Measurements from ENCODE around the gene BSND.

Gene BSND

GRCh38 chr1:54995013-54995760, 3.5 kb upstream of the BSND start:
- Mint-ChIP-seq H3K9me3 (no peaks in the 10 kb centered on the region), H3K4me1 (ENCODE audit: low read depth) (peaks cover 22% of the 10 kb centered on the region), H3K36me3 (ENCODE audit: low read depth) (no peaks in the 10 kb centered on the region), H3K27ac (no peak overlapping the region), H3K27me3 (peaks cover 35% of the 10 kb centered on the region), H3K4me3 (no peak overlapping the region)

- H3K9me3 Mint-ChIP-seq: no peaks in the 10 kb centered on the region
- H3K27ac Mint-ChIP-seq: peak overlapping the region; percentile 4
- no peak overlapping the region for H3K4me3 Mint-ChIP-seq
- peaks cover 35% of the 10 kb centered on the region for H3K27me3 Mint-ChIP-seq
- H3K36me3 Mint-ChIP-seq (ENCODE audit: low read depth): no peaks in the 10 kb centered on the region
- peaks cover 22% of the 10 kb centered on the region for H3K4me1 Mint-ChIP-seq (ENCODE audit: low read depth)
These were observed 2.9 kb upstream of the BSND start for GRCh38 chr1:54995835-54996234.

GRCh38 chr1:54996359-54996868, 2.3 kb upstream of the BSND start:
- Mint-ChIP-seq H3K27me3 (peaks cover 35% of the 10 kb centered on the region), H3K4me3 (peak overlapping the region; percentile 19), H3K9me3 (no peaks in the 10 kb centered on the region), H3K4me1 (ENCODE audit: low read depth) (peaks cover 22% of the 10 kb centered on the region), H3K36me3 (ENCODE audit: low read depth) (no peaks in the 10 kb centered on the region), H3K27ac (peak overlapping the region; percentile 4)

GRCh38 chr1:54996869-54997710, 1.6 kb upstream of the BSND start:
- peaks cover 22% of the 10 kb centered on the region for H3K4me1 Mint-ChIP-seq (ENCODE audit: low read depth)
- peaks cover 35% of the 10 kb centered on the region for H3K27me3 Mint-ChIP-seq
- no peak overlapping the region for H3K4me3 Mint-ChIP-seq
- no peaks in the 10 kb centered on the region for H3K36me3 Mint-ChIP-seq (ENCODE audit: low read depth)
- no peaks in the 10 kb centered on the region for H3K9me3 Mint-ChIP-seq
- no peak overlapping the region for H3K27ac Mint-ChIP-seq

- Mint-ChIP-seq H3K4me1 (ENCODE audit: low read depth) (peaks cover 22% of the 10 kb centered on the region), H3K36me3 (ENCODE audit: low read depth) (no peaks in the 10 kb centered on the region), H3K27me3 (peaks cover 35% of the 10 kb centered on the region), H3K4me3 (no peak overlapping the region), H3K27ac (no peak overlapping the region), H3K9me3 (no peaks in the 10 kb centered on the region)
These were observed 1.1 kb upstream of the BSND start for GRCh38 chr1:54997711-54997986.

GRCh38 chr1:54998100-54998499, 633 bp upstream of the BSND start:
- no peaks in the 10 kb centered on the region for H3K9me3 Mint-ChIP-seq
- no peak overlapping the region for H3K27ac Mint-ChIP-seq
- H3K27me3 Mint-ChIP-seq: peaks cover 35% of the 10 kb centered on the region
- no peaks in the 10 kb centered on the region for H3K36me3 Mint-ChIP-seq (ENCODE audit: low read depth)
- peaks cover 22% of the 10 kb centered on the region for H3K4me1 Mint-ChIP-seq (ENCODE audit: low read depth)
- H3K4me3 Mint-ChIP-seq: no peak overlapping the region

- Mint-ChIP-seq H3K4me1 (ENCODE audit: low read depth) (peaks cover 19% of the 10 kb centered on the region), H3K27me3 (peaks cover 28% of the 10 kb centered on the region), H3K4me3 (no peak overlapping the region), H3K36me3 (ENCODE audit: low read depth) (no peaks in the 10 kb centered on the region), H3K9me3 (no peaks in the 10 kb centered on the region), H3K27ac (no peak overlapping the region)
These were observed 1.7 kb downstream of the BSND start for GRCh38 chr1:55000110-55001085.

GRCh38 chr1:55001311-55001710, 2.6 kb downstream of the BSND start:
- H3K27me3 Mint-ChIP-seq: peaks cover 19% of the 10 kb centered on the region

GRCh38 chr1:55002686-55003085, 4.0 kb downstream of the BSND start:
- Mint-ChIP-seq H3K9me3 (no peaks in the 10 kb centered on the region), H3K27ac (no peak overlapping the region), H3K27me3 (peaks cover 8% of the 10 kb centered on the region), H3K36me3 (ENCODE audit: low read depth) (no peaks in the 10 kb centered on the region), H3K4me3 (no peak overlapping the region), H3K4me1 (ENCODE audit: low read depth) (no peaks in the 10 kb centered on the region)

More at GRCh38 chr1:55001311-55001710, 2.6 kb downstream of the BSND start:
- Mint-ChIP-seq H3K27ac (no peak overlapping the region), H3K4me3 (no peak overlapping the region), H3K4me1 (ENCODE audit: low read depth) (peaks cover 10% of the 10 kb centered on the region), H3K36me3 (ENCODE audit: low read depth) (no peaks in the 10 kb centered on the region), H3K9me3 (no peaks in the 10 kb centered on the region)

GRCh38 chr1:55005351-55006140, 6.8 kb downstream of the BSND start:
- Mint-ChIP-seq H3K9me3 (no peaks in the 10 kb centered on the region), H3K4me3 (no peak overlapping the region), H3K27me3 (no peaks in the 10 kb centered on the region), H3K36me3 (ENCODE audit: low read depth) (no peaks in the 10 kb centered on the region), H3K27ac (no peak overlapping the region), H3K4me1 (ENCODE audit: low read depth) (no peaks in the 10 kb centered on the region)

- no peaks in the 10 kb centered on the region for H3K36me3 Mint-ChIP-seq (ENCODE audit: low read depth)
- H3K9me3 Mint-ChIP-seq: no peaks in the 10 kb centered on the region
- H3K27ac Mint-ChIP-seq: no peak overlapping the region
- H3K27me3 Mint-ChIP-seq: no peaks in the 10 kb centered on the region
- H3K4me1 Mint-ChIP-seq (ENCODE audit: low read depth): no peaks in the 10 kb centered on the region
- no peak overlapping the region for H3K4me3 Mint-ChIP-seq
These were observed 8.2 kb downstream of the BSND start for GRCh38 chr1:55006931-55007330.

- no peaks in the 10 kb centered on the region for H3K4me1 Mint-ChIP-seq (ENCODE audit: low read depth)
- no peak overlapping the region for H3K27ac Mint-ChIP-seq
- H3K27me3 Mint-ChIP-seq: no peaks in the 10 kb centered on the region
- H3K4me3 Mint-ChIP-seq: no peak overlapping the region
- no peaks in the 10 kb centered on the region for H3K9me3 Mint-ChIP-seq
- H3K36me3 Mint-ChIP-seq (ENCODE audit: low read depth): no peaks in the 10 kb centered on the region
These were observed 8.9 kb downstream of the BSND start for GRCh38 chr1:55007625-55008024.

GRCh38 chr1:55010194-55010886, 11.6 kb downstream of the BSND start:
- Mint-ChIP-seq H3K36me3 (ENCODE audit: low read depth) (no peaks in the 10 kb centered on the region), H3K4me1 (ENCODE audit: low read depth) (no peaks in the 10 kb centered on the region), H3K4me3 (no peak overlapping the region), H3K9me3 (no peaks in the 10 kb centered on the region), H3K27me3 (peaks cover 5% of the 10 kb centered on the region), H3K27ac (no peak overlapping the region)

GRCh38 chr1:55010887-55011217, 12.1 kb downstream of the BSND start:
- peaks cover 5% of the 10 kb centered on the region for H3K27me3 Mint-ChIP-seq
- no peak overlapping the region for H3K27ac Mint-ChIP-seq
- H3K36me3 Mint-ChIP-seq (ENCODE audit: low read depth): no peaks in the 10 kb centered on the region
- no peaks in the 10 kb centered on the region for H3K4me1 Mint-ChIP-seq (ENCODE audit: low read depth)
- no peaks in the 10 kb centered on the region for H3K9me3 Mint-ChIP-seq
- H3K4me3 Mint-ChIP-seq: no peak overlapping the region
